ENCODE results near the gene LTB. TPM values are rescaled to one million over a fixed set of nuclear protein-coding genes. Genes with fewer than 3 reads are reported as not detected.

The LTB gene
- total and polyA plus RNA-seq, 2 of the 4 experiments (the other 2 are of a cell fraction): not detected

- peak within 1 kb of the TSS; percentile 53 for H2AK9ac ChIP-seq (replicated peaks; ENCODE audit: low read depth, low read length, poor library complexity)
- no peak within 1 kb of the TSS for H3K18ac ChIP-seq (ENCODE audit: low read depth, low read length)
- no peak within 1 kb of the TSS for H2BK20ac ChIP-seq (ENCODE audit: low read depth, low read length)
- H4K20me1 ChIP-seq (ENCODE audit: insufficient read depth, low read length): peaks cover 3% of the 10 kb centered on the region; the same call in 1 of the 2 replicates
- peak within 1 kb of the TSS; percentile 55 for H3K4ac ChIP-seq (ENCODE audit: low read depth, low read length)
- H3K27ac ChIP-seq (ENCODE audit: insufficient read depth, low read length): peak within 1 kb of the TSS; percentile 13; the same call in 1 of the 2 replicates
- POLR2A ChIA-PET (ENCODE audit: unreplicated experiment): interaction anchor here (0.6 to 1.1 kb wide), 3 partner anchors 35 to 329 kb away, joined by 3 to 13 read pairs (median 7); no protein-coding TSS in a partner anchor
- peak within 1 kb of the TSS; percentile 88 for H2AFZ ChIP-seq (replicated peaks; ENCODE audit: low read length, poor library complexity)
- H4K91ac ChIP-seq (ENCODE audit: insufficient read depth, low read depth, low read length): no peak within 1 kb of the TSS
- DNase-seq (peak; percentile 93), ATAC-seq (ENCODE audit: low read depth) (peak; percentile 81)
- no peak within 1 kb of the TSS for H2BK120ac ChIP-seq (ENCODE audit: low read depth, low read length)
- CTCF ChIA-PET: interaction anchor here (0.7 to 1.8 kb wide), 12 partner anchors 17 to 115 kb away, joined by 3 to 15 read pairs (median 4); partner anchors contain the start of genes LST1 and NCR3
- WGBS, 2 experiments (ENCODE audit: extremely low coverage in 2 of 2, insufficient read length in 1 of 2): 0% methylated on average over 1 of the region's 11 CpGs; no CpG with 5 or more reads in 1 of the 2 experiments
- H3K4me3 ChIP-seq (ENCODE audit: insufficient read depth, low read depth, low read length): peak within 1 kb of the TSS; percentile 45
- H3K27me3 ChIP-seq (ENCODE audit: control insufficient read depth, insufficient read depth, low read length): no peaks in the 10 kb centered on the region
- peak within 1 kb of the TSS; percentile 51 for H4K5ac ChIP-seq (ENCODE audit: low read depth, low read length)
- H3K9me1 ChIP-seq (ENCODE audit: insufficient read depth, low read length): peaks cover 6% of the 10 kb centered on the region
- H2AK5ac ChIP-seq (ENCODE audit: low read depth, low read length): no peak within 1 kb of the TSS; the same call in 1 of the 2 replicates
- intact Hi-C loops (cut with micrococcal nuclease) (loop anchor here (1.0 to 5.0 kb wide), 6 partner anchors 36 to 406 kb away; partner anchors contain the start of genes GPANK1, HSPA1B and LTB), dilution Hi-C loops (cut with HindIII; ENCODE audit: low sequenced_read_pairs, unreplicated experiment) (no loop called here), in situ Hi-C loops (cut with MboI; ENCODE audit: low sequenced_read_pairs) (loop anchor here (5.0 to 10.0 kb wide), 2 partner anchors 51 to 288 kb away; no protein-coding TSS in a partner anchor)
- H2BK15ac ChIP-seq (ENCODE audit: low read depth, low read length): no peak within 1 kb of the TSS
- H3K14ac ChIP-seq (replicated peaks; ENCODE audit: low read depth, low read length): peak within 1 kb of the TSS; percentile 54; the same call in 1 of the 2 replicates
- H3K9me3 ChIP-seq (ENCODE audit: control insufficient read depth, insufficient read depth, low read length): no peaks in the 10 kb centered on the region
- H3K4me1 ChIP-seq (ENCODE audit: control insufficient read depth, insufficient read depth, low read length): peaks cover 6% of the 10 kb centered on the region
- peak within 1 kb of the TSS; percentile 28 to 91 for H4K8ac ChIP-seq (ENCODE audit: low read depth in 2 of 2, low read length in 2 of 2)
- no peak within 1 kb of the TSS for H3K56ac ChIP-seq (ENCODE audit: extremely low read depth, insufficient read depth, low read length)
- peak within 1 kb of the TSS; percentile 88 for H3K4me2 ChIP-seq (ENCODE audit: low read depth, low read length)
- peak within 1 kb of the TSS; percentile 58 for H3K9ac ChIP-seq (ENCODE audit: low read depth, low read length)
- peak within 1 kb of the TSS; percentile 37 for H2BK5ac ChIP-seq (ENCODE audit: low read depth, low read length, poor library complexity, severe bottlenecking)
- peaks cover 8 to 39% of the 10 kb centered on the region in 2 experiments; a peak in 3 of 4 replicates for H3K79me1 ChIP-seq (ENCODE audit: low read depth in 1 of 2, low read length in 2 of 2)
- H3K36me3 ChIP-seq (ENCODE audit: control insufficient read depth, insufficient read depth, low read length): peaks cover 11% of the 10 kb centered on the region
- no TSS peak for BruUV-seq (replicated peaks)
- no peak within 1 kb of the TSS for H3K23ac ChIP-seq (ENCODE audit: low read depth, low read length)
- no peak for TF ChIP-seq CHD1 (IDR thresholded peaks at IDR 0.05; ENCODE audit: low read depth, low read length)
- peak; percentile 79 for TF ChIP-seq RCOR1 (IDR thresholded peaks at IDR 0.05; ENCODE audit: insufficient replicate concordance, low read length)
- TF ChIP-seq, protein P1, sequence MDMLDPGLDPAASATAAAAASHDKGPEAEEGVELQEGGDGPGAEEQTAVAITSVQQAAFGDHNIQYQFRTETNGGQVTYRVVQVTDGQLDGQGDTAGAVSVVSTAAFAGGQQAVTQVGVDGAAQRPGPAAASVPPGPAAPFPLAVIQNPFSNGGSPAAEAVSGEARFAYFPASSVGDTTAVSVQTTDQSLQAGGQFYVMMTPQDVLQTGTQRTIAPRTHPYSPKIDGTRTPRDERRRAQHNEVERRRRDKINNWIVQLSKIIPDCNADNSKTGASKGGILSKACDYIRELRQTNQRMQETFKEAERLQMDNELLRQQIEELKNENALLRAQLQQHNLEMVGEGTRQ (IDR thresholded peaks at IDR 0.05; ENCODE audit: low read depth, low read length): no peak
- TF ChIP-seq, protein P2, sequence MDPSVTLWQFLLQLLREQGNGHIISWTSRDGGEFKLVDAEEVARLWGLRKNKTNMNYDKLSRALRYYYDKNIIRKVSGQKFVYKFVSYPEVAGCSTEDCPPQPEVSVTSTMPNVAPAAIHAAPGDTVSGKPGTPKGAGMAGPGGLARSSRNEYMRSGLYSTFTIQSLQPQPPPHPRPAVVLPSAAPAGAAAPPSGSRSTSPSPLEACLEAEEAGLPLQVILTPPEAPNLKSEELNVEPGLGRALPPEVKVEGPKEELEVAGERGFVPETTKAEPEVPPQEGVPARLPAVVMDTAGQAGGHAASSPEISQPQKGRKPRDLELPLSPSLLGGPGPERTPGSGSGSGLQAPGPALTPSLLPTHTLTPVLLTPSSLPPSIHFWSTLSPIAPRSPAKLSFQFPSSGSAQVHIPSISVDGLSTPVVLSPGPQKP (IDR thresholded peaks at IDR 0.05; ENCODE audit: borderline replicate concordance, low read depth, low read length): no peak
- no peak for TF ChIP-seq RFX5 (IDR thresholded peaks at IDR 0.05; ENCODE audit: low read depth, low read length)
- peak; percentile 99 for TF ChIP-seq CTCF (conservative IDR thresholded peaks at IDR 0.05; ENCODE audit: low read depth, low read length)
- no peak for TF ChIP-seq BHLHE40 (IDR thresholded peaks at IDR 0.05; ENCODE audit: low read depth, low read length)
- no peak for TF ChIP-seq MXI1 (IDR thresholded peaks at IDR 0.05; ENCODE audit: borderline replicate concordance, low read depth, low read length)
- no peak for TF ChIP-seq CEBPB (IDR thresholded peaks at IDR 0.05; ENCODE audit: low read depth, low read length)
- TF ChIP-seq POLR2A (IDR thresholded peaks at IDR 0.05; ENCODE audit: low read depth, low read length): peak; percentile 51; the same call in 1 of the 2 replicates
- TF ChIP-seq SMC3 (IDR thresholded peaks at IDR 0.05; ENCODE audit: low read depth, low read length): peak; percentile 95
- TF ChIP-seq NFE2L2 (IDR thresholded peaks at IDR 0.05; ENCODE audit: low read depth, low read length): no peak
- TF ChIP-seq MAFK (IDR thresholded peaks at IDR 0.05; ENCODE audit: low read depth, low read length): 0 out of 2 replicates have a peak, but pooled peaks have one; percentile 1
- peak; percentile 99 for TF ChIP-seq RAD21 (IDR thresholded peaks at IDR 0.05; ENCODE audit: low read length)
Observed at GRCh38 chr6:31546339-31546957, 35.8 kb downstream of the LTB start, which contains the start of gene ATP6V1G2. Gene ATP6V1G2 (minus strand): TSS chr6:31546608. CDS start chr6:31546559, 49 bp downstream.
